ENCODE data around the gene SART1.

SART1 gene

DNA sequence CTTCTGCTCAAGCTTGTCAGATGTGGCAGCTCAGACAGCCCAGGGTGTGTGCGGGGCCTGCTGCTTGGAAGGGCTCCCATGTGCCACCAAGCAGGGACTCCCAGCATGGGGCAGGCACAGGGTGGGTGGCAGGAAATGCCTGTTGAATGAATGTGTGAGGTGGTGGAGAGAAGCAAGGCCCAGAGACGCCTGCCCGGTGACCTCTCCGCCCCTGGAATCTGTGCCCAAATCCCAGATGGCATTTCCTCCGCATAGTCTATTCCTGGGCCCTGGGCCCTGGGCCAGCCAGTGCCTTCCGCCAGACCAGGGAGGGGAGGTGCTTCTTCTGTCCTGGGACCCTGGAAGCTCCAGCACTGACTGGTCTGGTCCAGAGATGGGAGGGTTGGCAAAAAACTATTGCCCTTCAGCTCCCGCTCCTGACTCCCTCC is 53.9 kb downstream of the SART1 start:
- Histone ChIP-seq H3K27ac (no peak overlapping the region), H3K9me3 (ENCODE audit: severe bottlenecking) (no peaks in the 10 kb centered on the region), H3K27me3 (ENCODE audit: insufficient read depth, low read depth, severe bottlenecking) (no peaks in the 10 kb centered on the region), H3K36me3 (no peaks in the 10 kb centered on the region), H3K4me3 (ENCODE audit: low read depth, low read length) (no peak overlapping the region)
- TF ChIP-seq, protein P1, sequence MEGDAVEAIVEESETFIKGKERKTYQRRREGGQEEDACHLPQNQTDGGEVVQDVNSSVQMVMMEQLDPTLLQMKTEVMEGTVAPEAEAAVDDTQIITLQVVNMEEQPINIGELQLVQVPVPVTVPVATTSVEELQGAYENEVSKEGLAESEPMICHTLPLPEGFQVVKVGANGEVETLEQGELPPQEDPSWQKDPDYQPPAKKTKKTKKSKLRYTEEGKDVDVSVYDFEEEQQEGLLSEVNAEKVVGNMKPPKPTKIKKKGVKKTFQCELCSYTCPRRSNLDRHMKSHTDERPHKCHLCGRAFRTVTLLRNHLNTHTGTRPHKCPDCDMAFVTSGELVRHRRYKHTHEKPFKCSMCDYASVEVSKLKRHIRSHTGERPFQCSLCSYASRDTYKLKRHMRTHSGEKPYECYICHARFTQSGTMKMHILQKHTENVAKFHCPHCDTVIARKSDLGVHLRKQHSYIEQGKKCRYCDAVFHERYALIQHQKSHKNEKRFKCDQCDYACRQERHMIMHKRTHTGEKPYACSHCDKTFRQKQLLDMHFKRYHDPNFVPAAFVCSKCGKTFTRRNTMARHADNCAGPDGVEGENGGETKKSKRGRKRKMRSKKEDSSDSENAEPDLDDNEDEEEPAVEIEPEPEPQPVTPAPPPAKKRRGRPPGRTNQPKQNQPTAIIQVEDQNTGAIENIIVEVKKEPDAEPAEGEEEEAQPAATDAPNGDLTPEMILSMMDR (IDR thresholded peaks at IDR 0.05; ENCODE audit: low read depth, low read length) = no peak
- DNase-seq = no peak

DNA sequence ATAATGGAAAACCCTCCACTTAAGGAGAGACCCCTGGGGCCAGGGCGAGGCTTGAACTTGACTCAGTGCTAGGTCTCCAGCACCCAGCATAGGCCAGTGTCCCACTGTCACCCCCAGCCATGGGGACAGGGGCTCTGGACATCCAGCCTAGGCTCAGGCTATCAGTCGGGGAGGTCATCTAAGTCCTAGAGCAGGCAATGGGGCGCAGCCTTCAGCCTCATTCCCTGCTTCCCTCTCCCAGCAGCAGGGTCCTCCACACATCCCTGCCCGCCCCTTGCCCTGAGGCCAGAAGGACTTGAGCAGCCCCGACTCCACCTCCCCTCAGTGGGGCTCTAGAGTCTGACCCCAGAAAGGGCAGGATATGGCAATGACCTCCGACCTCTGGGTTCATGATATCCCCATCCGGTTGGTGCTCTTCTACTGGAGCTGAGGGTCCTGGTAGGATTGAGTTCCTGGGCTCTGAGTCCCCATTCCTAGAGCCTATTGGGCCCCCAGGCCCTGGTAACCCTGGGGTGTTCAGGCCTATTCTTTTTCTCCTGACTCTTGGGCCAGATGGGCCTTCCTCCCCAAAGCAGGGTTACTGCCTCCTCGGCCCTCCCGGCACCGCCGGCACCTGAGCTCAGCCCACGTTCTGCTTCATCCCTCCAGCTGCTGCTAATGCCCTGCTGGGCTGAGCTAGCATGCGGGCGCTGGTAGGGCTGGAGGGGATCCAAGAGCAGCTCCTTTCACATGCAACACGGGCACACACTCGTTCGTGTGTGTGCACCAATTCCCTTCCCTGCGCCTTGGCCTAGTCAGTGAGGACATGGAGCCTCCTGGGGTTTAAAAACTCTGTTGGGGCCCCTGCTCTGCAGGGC is 54.6 kb downstream of the SART1 start:
- H3K36me3 ChIP-seq = no peaks in the 10 kb centered on the region
- H3K4me3 ChIP-seq (ENCODE audit: low read depth, low read length) = no peak overlapping the region
- H3K27me3 ChIP-seq (ENCODE audit: insufficient read depth, low read depth, severe bottlenecking) = no peaks in the 10 kb centered on the region
- TF ChIP-seq, protein P1 (IDR thresholded peaks at IDR 0.05; ENCODE audit: low read depth, low read length) = no peak
- DNase-seq = no peak
- no peaks in the 10 kb centered on the region for H3K9me3 ChIP-seq (ENCODE audit: severe bottlenecking)
- no peak overlapping the region for H3K27ac ChIP-seq

- no peak overlapping the region for H3K27ac ChIP-seq
- no peaks in the 10 kb centered on the region for H3K9me3 ChIP-seq (ENCODE audit: severe bottlenecking)
- no peaks in the 10 kb centered on the region for H3K27me3 ChIP-seq (ENCODE audit: insufficient read depth, low read depth, severe bottlenecking)
- H3K4me3 ChIP-seq (ENCODE audit: low read depth, low read length) = no peak overlapping the region
- no peak for DNase-seq
- TF ChIP-seq, protein P1 (IDR thresholded peaks at IDR 0.05; ENCODE audit: low read depth, low read length) = no peak
- no peaks in the 10 kb centered on the region for H3K36me3 ChIP-seq
These were observed 55.3 kb downstream of the SART1 start for GRCh38 chr11:66016793-66017177.

DNA sequence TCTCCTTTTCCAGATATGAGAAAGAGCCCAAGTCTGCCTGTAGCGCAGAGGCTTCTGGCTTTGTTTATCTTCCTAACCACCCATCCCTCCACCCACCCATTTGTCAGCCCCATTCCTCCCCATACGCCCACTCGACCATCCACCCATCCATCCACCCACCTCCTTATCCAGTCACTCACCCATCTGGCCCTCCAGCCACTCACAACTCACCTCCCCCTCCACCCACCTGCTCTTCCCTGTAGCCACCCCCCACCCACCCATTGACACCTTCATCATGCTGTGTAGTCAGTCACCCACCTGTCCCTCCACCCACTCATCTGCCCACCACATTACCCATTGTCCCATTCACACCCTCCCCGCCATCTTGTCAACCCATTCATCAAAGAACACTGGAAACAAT is 55.8 kb downstream of the SART1 start:
- H3K36me3 ChIP-seq = no peaks in the 10 kb centered on the region
- no peaks in the 10 kb centered on the region for H3K27me3 ChIP-seq (ENCODE audit: insufficient read depth, low read depth, severe bottlenecking)
- H3K4me3 ChIP-seq (ENCODE audit: low read depth, low read length) = no peak overlapping the region
- TF ChIP-seq, protein P1 (IDR thresholded peaks at IDR 0.05; ENCODE audit: low read depth, low read length) = no peak
- H3K9me3 ChIP-seq (ENCODE audit: severe bottlenecking) = no peaks in the 10 kb centered on the region
- no peak for DNase-seq
- H3K27ac ChIP-seq = no peak overlapping the region

DNA sequence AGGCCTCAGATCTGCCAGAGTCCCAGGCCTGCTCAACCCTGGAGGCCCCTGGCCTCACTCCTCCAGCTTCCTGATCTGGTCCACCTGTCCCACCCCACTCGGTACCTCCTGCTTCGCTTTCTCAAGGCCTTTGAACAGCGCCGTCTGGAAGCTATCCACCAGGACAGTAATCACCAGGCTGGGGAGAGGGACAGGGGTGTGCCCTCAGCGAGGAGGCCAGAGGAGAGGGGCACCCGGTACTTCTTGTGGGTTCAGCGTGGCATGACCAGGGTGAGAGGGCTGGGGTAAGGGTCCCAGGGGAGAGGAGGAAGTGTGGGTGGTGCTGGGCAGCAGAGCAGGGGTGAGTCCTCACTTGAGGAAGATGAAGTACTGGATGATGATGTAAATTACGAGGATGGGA is 58.7 kb downstream of the SART1 start:
- Histone ChIP-seq H3K4me3 (ENCODE audit: low read depth, low read length) (no peak overlapping the region), H3K9me3 (ENCODE audit: severe bottlenecking) (no peaks in the 10 kb centered on the region), H3K36me3 (no peaks in the 10 kb centered on the region), H3K27ac (no peak overlapping the region), H3K27me3 (ENCODE audit: insufficient read depth, low read depth, severe bottlenecking) (no peaks in the 10 kb centered on the region)
- TF ChIP-seq, protein P1 (IDR thresholded peaks at IDR 0.05; ENCODE audit: low read depth, low read length) = no peak
- DNase-seq = no peak
